SK-N-SH (cell line): Measurements from ENCODE around the gene COL15A1.

Experiments used
- CTCF ChIP-seq: fragments of 200-600 bp; sonication (generic); IDR thresholded peaks from 2 replicates; pipeline ENCODE4 v1.6.1; 2017; ENCODE audit warnings: antibody characterized with exemption, mild to moderate bottlenecking, moderate library complexity
- EZH2phosphoT487 ChIP-seq: fragments of 200-600 bp; sonication (generic); IDR thresholded peaks from 2 replicates; pipeline ENCODE4 v1.6.1; 2017; ENCODE audit warnings: low read depth, mixed run types, mild to moderate bottlenecking, antibody characterized with exemption, moderate library complexity, borderline replicate concordance
- GATA2 ChIP-seq: sonication (generic); formaldehyde crosslinking; IDR thresholded peaks from 2 replicates; pipeline ENCODE4 v1.5.0; 2020; ENCODE audit warnings: mild to moderate bottlenecking, missing genetic modification reagents
- JUND ChIP-seq: IDR thresholded peaks from 2 replicates; pipeline ENCODE4 v1.4.0; 2012
- NRF1 ChIP-seq: IDR thresholded peaks from 2 replicates; pipeline ENCODE4 v1.6.1; 2012; ENCODE audit warnings: low read depth, mild to moderate bottlenecking, low read length
- USF2 ChIP-seq: fragments of 150-350 bp; IDR thresholded peaks from 2 replicates; pipeline ENCODE4 v1.6.1; 2017; ENCODE audit warnings: antibody characterized with exemption, low read length, low read depth, borderline replicate concordance
- ZBTB33 ChIP-seq: IDR thresholded peaks from 2 replicates; pipeline ENCODE4 v1.4.0; 2012; ENCODE audit warnings: low read depth, borderline replicate concordance

- no peak for TF ChIP-seq CTCF
- TF ChIP-seq EZH2phosphoT487, result no peak
- no peak for TF ChIP-seq GATA2 (CRISPR knock-in tag)
- TF ChIP-seq JUND, result no peak
- no peak for TF ChIP-seq USF2
- TF ChIP-seq NRF1, result no peak
- no peak for TF ChIP-seq ZBTB33
Measured at GRCh38 chr9:99026956-99027298, 83.2 kb downstream of the COL15A1 start.
